ENCODE data around the gene ELF5. TPM values are rescaled to one million over a fixed set of nuclear protein-coding genes. Genes with fewer than 3 reads are reported as not detected.
A peak's percentile ranks its signal among the peaks of the same experiment; 100 is the strongest.

The ELF5 gene
- total RNA-seq, 1 experiment from 2014 or later: 0.11 TPM

DNA sequence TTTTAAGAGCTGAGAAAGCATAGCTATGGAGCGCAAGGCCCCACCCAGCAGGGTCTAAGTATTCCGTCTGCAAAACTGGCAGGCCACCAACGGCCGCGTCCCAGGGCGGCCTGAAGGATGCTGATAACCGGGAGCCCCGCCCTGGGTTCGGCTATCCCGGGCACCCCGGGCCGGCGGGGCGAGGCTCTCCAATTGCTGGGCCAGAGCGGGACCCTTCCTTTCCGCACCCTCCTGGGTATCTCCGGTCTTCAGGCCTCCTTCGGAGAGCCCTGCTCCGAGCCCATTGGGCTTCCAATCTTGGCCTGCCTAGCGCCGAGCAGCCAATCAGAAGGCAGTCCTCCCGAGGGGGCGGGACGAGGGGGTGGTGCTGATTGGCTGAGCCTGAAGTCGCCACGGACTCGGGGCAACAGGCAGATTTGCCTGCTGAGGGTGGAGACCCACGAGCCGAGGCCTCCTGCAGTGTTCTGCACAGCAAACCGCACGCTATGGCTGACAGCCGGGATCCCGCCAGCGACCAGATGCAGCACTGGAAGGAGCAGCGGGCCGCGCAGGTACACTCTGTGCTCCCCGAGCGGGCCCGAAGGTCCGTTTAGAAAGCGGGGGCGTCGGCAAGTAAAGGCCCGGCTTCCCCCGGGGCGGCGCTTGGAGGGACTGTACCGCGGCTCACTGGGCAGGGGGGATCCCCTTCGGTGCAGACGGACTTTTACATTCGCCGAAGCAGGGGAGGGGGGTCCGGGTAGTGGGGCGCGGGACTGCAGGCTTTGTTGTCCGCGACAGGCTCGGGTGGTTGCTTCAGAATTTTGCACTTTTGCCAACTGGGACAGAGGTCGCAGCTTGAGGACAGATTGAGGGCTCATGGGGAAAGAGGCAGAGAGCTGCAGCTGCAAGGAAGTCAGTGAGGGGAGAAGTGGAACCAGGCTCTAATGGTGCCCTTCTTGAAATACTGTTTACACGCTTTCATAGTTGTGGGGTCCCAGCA, 74.8 kb downstream of the ELF5 start, which contains the start of gene CAT:
Gene CAT (plus strand): TSS at position 406 of the 979 bp plus-strand sequence. CDS start 80 bp downstream, at position 486.
- H3K9me2 ChIP-seq (replicated peaks; ENCODE audit: low read length): no peaks in the 10 kb centered on the region
- no peak for TF ChIP-seq EZH2 (IDR thresholded peaks at IDR 0.05; ENCODE audit: low read length, unreplicated experiment)
- TF ChIP-seq EZH2phosphoT487 (IDR thresholded peaks at IDR 0.05; ENCODE audit: borderline replicate concordance, low read length): no peak
- H3K27ac ChIP-seq (ENCODE audit: low read length): peak within 1 kb of the TSS; percentile 53
- H2AFZ ChIP-seq (ENCODE audit: low read length): peak within 1 kb of the TSS; percentile 88
- peak; percentile 98 for ATAC-seq
- H3K27me3 ChIP-seq (ENCODE audit: low read length): no peaks in the 10 kb centered on the region
- no peaks in the 10 kb centered on the region for H3K9me3 ChIP-seq (ENCODE audit: low read length)
- H3K4me1 ChIP-seq (ENCODE audit: insufficient read depth, low read length): peaks cover 27% of the 10 kb centered on the region
- H3K4me2 ChIP-seq (ENCODE audit: low read length): peak within 1 kb of the TSS; percentile 86
- 0 out of 2 replicates have a peak, but pooled peaks cover 4% of the 10 kb centered on the region for H4K20me1 ChIP-seq (ENCODE audit: low read length)
- peak within 1 kb of the TSS; percentile 89 for H3K4me3 ChIP-seq (ENCODE audit: low read length)
- no peaks in the 10 kb centered on the region for H3F3A ChIP-seq (ENCODE audit: low read length, unreplicated experiment)
- intact Hi-C loops (cut with micrococcal nuclease): loop anchor here (1.0 kb wide), 1 partner anchor 68 kb away; no protein-coding TSS in a partner anchor
- BruUV-seq (replicated peaks): no TSS peak
- H3K79me2 ChIP-seq (ENCODE audit: low read length): peaks cover 45% of the 10 kb centered on the region
- no peaks in the 10 kb centered on the region for H3K36me3 ChIP-seq (ENCODE audit: low read depth, low read length)
- ChIA-PET POLR2A (ENCODE audit: unreplicated experiment) (interaction anchor here (0.6 kb wide), 2 partner anchors 7 to 309 kb away, joined by 3 to 6 read pairs; no protein-coding TSS in a partner anchor), CTCF (interaction anchor here (0.6 kb wide), 1 partner anchor 306 kb away, joined by 3 read pairs; no protein-coding TSS in a partner anchor)
- peak; percentile 96 for DNase-seq
- H3K9ac ChIP-seq (ENCODE audit: low read length): peak within 1 kb of the TSS; percentile 87

DNA sequence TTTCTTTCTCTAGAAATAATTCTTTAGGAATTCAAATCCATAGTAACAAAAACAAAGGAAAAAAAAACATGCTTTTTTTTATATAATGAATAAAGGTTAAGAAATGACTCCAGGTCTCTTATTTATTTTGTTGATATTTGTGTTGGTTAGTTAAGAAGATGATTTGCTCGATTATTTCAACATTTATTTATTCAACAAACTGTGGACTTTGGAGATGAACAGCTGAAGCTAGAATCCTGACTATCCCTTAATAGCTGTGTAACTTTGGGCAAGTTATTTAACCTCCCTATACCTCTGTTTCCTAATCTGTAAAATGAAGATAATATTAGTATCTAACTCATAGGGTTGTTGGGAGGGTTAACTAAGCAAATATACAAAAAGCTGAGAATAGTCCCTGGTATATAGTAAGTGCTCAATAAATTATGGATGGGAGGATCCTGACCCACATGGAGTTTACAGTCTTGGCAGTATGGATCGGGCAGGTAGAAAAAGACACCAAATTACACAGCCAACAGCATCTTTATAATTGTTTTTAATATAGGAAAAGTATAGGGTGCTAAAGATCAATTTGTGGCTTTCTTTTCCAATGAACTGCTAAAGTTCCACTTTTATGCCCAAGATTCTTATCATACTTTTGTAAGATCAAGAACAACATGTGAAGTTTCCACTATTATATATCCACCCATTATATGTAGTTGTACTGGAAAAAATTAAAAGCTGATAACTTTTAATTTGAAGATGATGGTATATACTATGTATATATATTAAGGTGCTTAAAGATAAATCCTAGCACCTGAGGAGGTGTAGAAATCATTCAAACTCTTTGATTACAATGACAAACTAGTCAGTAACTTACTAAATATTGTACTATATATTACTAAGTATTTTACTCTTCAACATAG, 76.1 kb downstream of the ELF5 start:
- intact Hi-C loops (cut with micrococcal nuclease): loop anchor here (1.0 kb wide), 1 partner anchor 66 kb away; no protein-coding TSS in a partner anchor
- H2AFZ ChIP-seq (ENCODE audit: low read length): peak overlapping the region; percentile 88; the same call in 1 of the 2 replicates
- H3K9me3 ChIP-seq (ENCODE audit: low read length): no peaks in the 10 kb centered on the region
- TF ChIP-seq EZH2phosphoT487 (IDR thresholded peaks at IDR 0.05; ENCODE audit: borderline replicate concordance, low read length) (no peak), EZH2 (IDR thresholded peaks at IDR 0.05; ENCODE audit: low read length, unreplicated experiment) (no peak)
- TF ChIP-seq, protein P1, sequence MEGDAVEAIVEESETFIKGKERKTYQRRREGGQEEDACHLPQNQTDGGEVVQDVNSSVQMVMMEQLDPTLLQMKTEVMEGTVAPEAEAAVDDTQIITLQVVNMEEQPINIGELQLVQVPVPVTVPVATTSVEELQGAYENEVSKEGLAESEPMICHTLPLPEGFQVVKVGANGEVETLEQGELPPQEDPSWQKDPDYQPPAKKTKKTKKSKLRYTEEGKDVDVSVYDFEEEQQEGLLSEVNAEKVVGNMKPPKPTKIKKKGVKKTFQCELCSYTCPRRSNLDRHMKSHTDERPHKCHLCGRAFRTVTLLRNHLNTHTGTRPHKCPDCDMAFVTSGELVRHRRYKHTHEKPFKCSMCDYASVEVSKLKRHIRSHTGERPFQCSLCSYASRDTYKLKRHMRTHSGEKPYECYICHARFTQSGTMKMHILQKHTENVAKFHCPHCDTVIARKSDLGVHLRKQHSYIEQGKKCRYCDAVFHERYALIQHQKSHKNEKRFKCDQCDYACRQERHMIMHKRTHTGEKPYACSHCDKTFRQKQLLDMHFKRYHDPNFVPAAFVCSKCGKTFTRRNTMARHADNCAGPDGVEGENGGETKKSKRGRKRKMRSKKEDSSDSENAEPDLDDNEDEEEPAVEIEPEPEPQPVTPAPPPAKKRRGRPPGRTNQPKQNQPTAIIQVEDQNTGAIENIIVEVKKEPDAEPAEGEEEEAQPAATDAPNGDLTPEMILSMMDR (conservative IDR thresholded peaks at IDR 0.05; ENCODE audit: low read depth, low read length): no peak
- no TSS peak for BruUV-seq (replicated peaks)
- no peaks in the 10 kb centered on the region for H3K27me3 ChIP-seq (ENCODE audit: low read length)
- DNase-seq: no peak
- ATAC-seq: no peak
- no peaks in the 10 kb centered on the region for H3K9me2 ChIP-seq (replicated peaks; ENCODE audit: low read length)
- peaks cover 14% of the 10 kb centered on the region for H3K4me1 ChIP-seq (ENCODE audit: insufficient read depth, low read length)
- H3K79me2 ChIP-seq (ENCODE audit: low read length): peaks cover 34% of the 10 kb centered on the region
- peak overlapping the region; percentile 86 for H3K4me2 ChIP-seq (ENCODE audit: low read length)
- no peak overlapping the region for H3K27ac ChIP-seq (ENCODE audit: low read length)
- no peaks in the 10 kb centered on the region for H3F3A ChIP-seq (ENCODE audit: low read length, unreplicated experiment)
- peak overlapping the region; percentile 87; the same call in 1 of the 2 replicates for H3K9ac ChIP-seq (ENCODE audit: low read length)
- CTCF ChIA-PET: interaction anchor here (0.6 kb wide), 1 partner anchor 31 kb away, joined by 4 read pairs; no protein-coding TSS in a partner anchor
- H3K4me3 ChIP-seq (ENCODE audit: low read length): peak overlapping the region; percentile 89
- H4K20me1 ChIP-seq (ENCODE audit: low read length): no peaks in the 10 kb centered on the region
- POLR2A ChIA-PET (ENCODE audit: unreplicated experiment): interaction anchor here (0.6 kb wide), 2 partner anchors 8 to 307 kb away, joined by 3 to 6 read pairs; no protein-coding TSS in a partner anchor
- no peaks in the 10 kb centered on the region for H3K36me3 ChIP-seq (ENCODE audit: low read depth, low read length)
